Germinal center (tissue), 1 donor: ENCODE data around the gene MICAL3.
"Not testable (repeated sequence)": the region's sequence is repeated elsewhere in the genome, so short reads cannot be mapped to it uniquely, and the experiment has no call there.

Experiments
- DNase-seq: peaks from one replicate; pipeline ENCODE4 v3.0.0; 2012; ENCODE audit warnings: mixed read lengths, low spot score

MICAL3 gene

DNA sequence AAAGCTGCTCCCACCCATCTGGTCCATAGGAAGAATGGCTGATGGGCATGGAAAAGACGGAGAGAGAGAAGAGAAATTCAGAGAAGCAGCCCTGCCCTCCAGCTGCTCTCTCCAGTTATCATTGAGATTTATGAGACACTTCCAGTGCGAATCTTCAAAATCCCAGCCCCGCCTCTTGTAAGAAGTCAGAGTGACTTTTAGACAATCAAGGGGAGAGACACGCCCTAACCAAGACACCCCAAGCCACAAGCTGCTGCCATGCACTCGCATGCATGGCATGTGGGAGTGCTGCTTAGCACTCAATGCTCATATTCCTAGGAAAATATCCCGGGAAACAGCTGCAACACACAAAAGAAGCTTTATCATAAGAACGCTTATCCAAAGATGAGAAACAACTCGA is 139.5 kb downstream of the MICAL3 start:
- DNase-seq, result no peak

GRCh38 chr22:17884084-17884483 is 140.3 kb downstream of the MICAL3 start:
- no peak for DNase-seq

- DNase-seq, result no peak
Measured at GRCh38 chr22:17883356-17883755, 141.0 kb downstream of the MICAL3 start.

DNA sequence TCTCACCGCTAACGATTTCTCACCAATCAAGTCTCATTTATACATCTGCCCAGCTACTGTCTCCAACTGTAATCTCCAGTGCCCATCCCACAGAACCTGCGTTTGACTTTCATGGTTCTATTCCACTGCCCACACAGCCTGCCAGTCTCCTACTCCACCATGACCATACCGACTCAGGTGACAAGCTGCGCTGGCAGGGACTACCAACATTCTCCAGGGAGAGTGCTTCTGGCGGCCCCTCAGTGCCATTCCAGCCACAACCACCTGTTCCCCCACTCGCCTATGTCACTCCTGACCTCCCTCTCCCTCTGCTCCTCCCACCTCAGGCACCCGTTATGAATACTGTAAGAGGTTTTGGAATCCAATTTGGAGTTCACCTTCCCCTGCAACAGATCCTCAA is 141.6 kb downstream of the MICAL3 start:
- no peak for DNase-seq

DNA sequence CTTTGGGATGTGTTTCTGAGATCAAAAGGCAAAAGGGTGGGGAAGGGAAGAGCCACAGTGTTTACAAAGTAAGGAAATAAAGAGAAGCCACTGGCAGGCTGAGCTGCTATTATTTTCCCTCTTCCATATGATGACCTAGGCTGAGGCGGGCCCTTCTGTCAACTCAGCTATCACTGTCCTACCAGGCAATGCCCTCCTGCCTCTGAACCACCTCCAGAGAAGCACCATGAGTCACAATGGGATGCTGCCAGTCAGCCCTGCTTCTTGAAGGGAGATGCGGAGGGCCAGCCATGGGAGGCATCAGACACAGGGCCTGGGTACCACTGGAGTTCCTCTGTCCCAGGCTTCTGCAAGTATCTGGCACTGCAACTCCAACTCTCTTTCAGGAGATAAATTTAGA is 142.2 kb downstream of the MICAL3 start:
- DNase-seq, result no peak

DNA sequence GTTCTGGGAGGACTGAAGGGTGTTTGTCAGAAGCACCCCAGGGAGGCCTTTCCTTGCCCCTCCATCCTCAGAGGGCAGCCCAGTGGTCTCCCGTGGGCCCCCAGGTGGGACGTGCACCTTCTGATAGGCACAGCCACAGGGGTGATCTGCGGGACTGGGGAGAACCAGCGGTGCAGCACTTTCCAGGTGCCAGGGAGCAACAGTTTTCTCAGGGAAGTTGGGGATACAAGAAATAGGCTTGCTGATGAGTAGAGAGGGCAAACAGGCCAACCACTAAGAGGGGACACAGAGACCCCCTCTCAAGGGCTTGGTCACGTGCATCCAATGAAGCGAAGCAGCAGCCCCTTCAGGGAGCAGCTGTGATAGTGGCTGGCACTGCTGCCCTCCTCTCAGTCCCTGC is 143.0 kb downstream of the MICAL3 start:
- no peak for DNase-seq

DNA sequence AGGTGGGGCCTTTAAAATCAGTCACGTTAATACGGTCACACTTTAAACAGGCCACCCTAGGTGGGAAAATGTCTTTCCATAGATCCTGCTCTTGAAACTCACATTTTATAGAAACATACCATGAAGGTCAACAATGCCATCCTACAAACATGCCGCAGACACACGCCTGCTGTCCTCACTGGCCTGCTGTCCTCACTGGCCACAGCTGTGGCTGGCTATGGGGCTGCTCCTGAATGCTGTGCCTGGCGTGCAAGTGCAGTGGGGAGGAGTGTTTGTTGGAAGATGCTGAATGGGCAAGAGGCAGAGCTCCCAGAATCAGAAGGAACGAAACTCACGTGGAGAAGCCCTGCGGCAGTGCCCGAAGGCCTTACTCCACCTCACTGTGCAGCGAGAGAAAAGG is 143.9 kb downstream of the MICAL3 start:
- no peak for DNase-seq

- no peak for DNase-seq
Measured at GRCh38 chr22:17880020-17880419, 144.3 kb downstream of the MICAL3 start.

- no peak for DNase-seq
Measured at GRCh38 chr22:17878941-17879340, 145.4 kb downstream of the MICAL3 start.

- DNase-seq, result no peak
Measured at GRCh38 chr22:17878186-17878694, 146.1 kb downstream of the MICAL3 start.

- not testable (repeated sequence) for DNase-seq
Measured at GRCh38 chr22:17876878-17877855, 147.2 kb downstream of the MICAL3 start.

DNA sequence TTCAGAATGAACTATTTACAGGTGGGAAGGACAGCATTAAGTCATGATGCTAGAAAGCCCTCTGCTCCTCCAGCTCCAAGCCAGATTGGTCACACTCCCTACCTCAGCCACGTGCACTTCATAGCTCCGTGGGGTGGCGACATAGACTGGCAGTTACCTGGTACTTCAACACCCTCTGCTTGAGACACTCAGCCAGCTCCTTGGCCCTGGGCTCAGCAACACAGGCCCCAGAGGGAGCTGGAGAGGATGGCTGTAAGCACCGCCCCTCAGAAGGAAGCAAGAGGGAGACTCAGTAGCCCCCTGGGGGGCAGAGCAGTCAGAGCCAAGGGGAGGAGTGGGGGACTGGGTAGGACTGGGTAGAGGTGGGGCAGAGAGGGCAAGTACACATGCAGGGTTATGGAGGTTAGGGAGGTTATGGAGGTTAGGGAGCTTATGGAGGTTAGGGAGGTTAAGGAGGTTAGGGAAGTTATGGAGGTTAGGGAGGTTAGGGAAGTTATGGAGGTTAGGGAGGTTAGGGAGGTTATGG is 148.0 kb downstream of the MICAL3 start:
- DNase-seq, result no peak

DNA sequence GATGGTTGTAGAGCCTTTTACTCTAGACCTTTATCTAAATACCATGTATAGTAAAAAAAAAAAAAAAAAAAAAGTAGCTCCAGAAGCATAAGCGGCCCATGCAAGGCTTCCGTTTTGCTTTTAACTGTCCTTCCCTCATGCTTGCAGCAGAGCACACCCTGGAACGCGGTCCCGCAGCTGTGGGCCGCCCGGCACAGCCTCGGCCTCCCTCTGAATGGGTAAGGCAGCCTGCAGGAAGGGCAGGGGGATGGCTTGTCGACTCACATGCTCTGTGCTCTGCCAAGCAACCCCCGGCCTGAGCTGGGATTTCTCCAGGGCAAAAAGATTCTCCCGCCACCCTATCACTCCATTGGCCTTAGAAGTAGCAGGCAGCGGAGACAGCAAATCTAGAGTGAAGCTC is 148.7 kb downstream of the MICAL3 start:
- DNase-seq, result no peak

GRCh38 chr22:17875156-17875555 is 149.2 kb downstream of the MICAL3 start:
- no peak for DNase-seq

DNA sequence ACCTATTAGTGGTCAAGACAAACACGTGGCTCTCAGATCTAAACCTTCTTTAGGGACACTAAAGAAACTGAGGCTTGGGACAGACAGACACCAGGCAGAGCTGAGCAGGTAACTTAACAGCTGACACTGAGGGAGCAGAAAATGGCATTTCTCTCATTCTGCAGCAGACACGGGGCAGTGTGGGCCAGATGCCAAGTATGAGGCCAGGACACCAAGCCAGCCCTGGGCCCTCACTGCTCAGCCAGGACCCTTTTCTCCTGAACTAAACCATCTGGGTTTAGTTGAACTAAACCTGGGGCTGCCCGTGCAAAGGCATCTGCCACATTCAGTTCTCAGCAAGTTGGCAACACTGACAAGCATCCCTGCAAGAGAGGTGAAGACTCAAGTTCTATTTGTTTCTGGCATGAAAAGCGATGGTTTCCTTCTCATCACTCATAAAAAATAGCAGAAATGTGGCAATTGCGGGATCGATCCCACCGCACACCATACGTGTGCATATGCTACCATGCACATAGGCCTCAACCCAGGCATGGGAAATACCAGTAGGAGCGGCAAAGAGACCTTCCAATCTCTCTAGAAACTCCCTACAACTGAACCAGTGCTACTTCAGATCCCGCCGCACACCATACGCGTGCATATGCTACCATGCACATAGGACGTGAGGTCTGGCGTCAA is 150.0 kb downstream of the MICAL3 start:
- DNase-seq, result no peak

- DNase-seq, result no peak
Measured at GRCh38 chr22:17873804-17874203, 150.6 kb downstream of the MICAL3 start.

DNA sequence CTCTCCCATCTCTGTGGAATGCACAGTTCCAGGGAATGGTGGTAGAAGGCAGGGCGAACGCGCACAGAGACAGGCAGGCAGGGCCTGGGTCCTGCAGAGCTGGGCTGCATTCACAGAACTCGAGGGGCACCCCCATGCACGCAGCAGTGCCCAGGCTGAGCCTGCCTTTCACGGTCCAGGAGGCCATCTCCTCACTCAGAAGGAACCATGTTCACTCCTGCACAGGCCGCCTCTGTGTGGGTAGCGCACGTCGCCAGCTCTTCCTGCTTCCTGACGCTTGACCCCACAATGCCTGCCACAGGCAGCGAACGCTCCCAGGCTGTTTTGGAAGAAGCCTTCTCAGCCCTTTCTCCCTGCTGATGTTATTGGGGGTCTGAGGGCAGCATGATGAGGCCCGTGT is 151.2 kb downstream of the MICAL3 start:
- DNase-seq, result no peak

GRCh38 chr22:17872471-17872870 is 151.9 kb downstream of the MICAL3 start:
- no peak for DNase-seq

DNA sequence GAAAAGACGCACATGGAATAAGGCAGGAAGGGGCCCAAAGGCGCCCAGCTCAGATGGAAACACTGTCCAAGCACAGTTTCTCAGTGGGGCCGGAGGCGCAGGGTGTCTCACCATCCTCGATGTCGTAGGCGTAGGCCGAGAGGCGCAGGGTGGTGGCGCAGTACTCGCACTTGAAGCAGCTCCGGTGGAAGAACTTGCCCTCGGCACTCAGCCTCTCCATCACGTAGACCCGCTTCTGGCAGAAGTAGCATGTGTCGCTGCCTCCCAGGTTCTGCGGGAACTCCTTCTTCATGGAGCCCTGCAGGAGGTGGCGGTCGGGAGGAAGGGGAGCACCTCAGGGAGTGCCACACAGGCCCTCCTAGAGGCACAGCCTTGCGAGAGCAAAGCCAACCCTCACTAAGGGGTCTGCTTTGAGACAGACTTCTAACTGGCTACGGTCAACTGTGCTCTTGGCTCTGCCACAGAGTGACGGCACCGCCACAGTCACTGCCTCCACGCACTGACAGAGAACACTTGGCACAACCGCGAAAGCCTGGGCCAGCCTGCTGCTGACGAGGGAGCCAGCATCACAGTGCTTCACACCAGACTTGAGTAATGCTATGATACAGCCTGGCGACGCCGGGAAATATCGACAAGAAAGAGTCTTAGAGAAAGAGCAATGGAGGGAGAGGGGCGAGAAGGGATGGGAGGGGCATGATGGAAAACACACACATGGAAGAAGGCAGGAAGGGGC is 152.5 kb downstream of the MICAL3 start:
- DNase-seq, result no peak

DNA sequence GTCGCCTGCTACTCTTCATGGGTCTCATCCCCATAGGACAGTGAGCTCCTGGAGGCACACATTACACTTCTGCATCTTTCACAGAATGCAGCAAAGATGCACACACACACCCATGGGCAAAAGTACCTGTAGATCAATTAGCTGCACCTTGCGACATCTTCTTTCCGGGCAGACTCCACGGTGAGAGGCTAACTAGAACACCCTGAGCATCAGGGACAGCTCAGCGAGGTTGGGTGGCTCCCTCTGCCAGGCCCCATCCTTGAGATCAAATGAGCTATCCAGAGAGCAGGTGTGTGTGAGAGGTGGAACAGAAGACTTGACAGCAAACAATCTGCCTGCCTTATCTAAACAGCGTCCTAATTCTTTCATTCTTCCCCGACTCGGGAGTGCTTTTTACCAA is 154.0 kb downstream of the MICAL3 start:
- no peak for DNase-seq

DNA sequence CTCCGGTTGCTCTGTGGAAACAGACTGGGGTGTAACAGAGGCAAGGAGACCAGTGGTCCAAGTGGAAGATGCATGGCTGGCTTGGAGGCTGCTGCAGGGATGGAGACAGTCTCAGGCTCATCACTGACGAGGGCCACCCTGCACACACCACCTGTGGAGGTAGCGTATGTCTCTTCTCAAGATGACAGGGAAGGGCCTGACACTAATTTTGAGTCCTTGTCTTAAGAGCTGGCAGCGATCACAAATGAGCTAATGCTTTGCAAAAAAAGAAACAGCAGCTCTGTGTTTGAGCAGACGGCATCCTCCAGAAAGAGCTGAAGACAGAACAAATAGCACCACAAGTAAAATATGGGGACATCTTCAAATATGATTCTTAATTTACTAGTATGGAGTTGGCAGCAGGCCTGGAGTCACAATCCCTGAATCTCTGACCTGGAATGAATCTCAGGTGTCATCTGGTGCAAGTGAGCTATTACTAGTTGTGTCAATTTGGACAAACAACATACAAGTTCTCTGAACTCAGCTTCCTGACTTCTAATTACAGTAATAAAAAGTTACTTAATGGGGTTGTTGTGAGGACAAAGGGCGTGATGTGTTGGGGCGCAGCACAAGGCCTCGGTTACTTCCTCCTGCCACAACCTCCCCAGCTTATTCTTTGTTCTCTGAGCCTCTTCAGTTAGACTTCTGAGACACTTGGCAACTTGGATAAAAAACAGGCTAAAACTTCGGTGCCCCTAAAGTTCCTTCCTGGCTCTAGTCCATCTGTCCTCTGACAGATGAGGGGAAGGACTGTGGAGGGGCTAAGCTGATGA is 154.9 kb downstream of the MICAL3 start:
- DNase-seq, result no peak
